NCI-H1694 (cell line): ENCODE results near the gene HEPACAM.
A peak's percentile ranks its signal among the peaks of the same experiment; 100 is the strongest.

Source experiments
- DNase-seq: peaks from one replicate; lab custom pipeline; 2025; lab: John Stamatoyannopoulos, UW

The HEPACAM gene

GRCh38 chr11:124884869-124885479, 50.9 kb downstream of the HEPACAM start:
- DNase-seq: no peak

GRCh38 chr11:124884340-124884739, 51.5 kb downstream of the HEPACAM start:
- no peak for DNase-seq

GRCh38 chr11:124882339-124883071, 53.3 kb downstream of the HEPACAM start:
- DNase-seq: no peak

- no peak for DNase-seq
Measured at GRCh38 chr11:124880958-124881357, 54.9 kb downstream of the HEPACAM start.

- DNase-seq: no peak
Measured at GRCh38 chr11:124880290-124880611, 55.6 kb downstream of the HEPACAM start.

GRCh38 chr11:124879493-124880289, 56.2 kb downstream of the HEPACAM start:
- no peak for DNase-seq

- no peak for DNase-seq
Measured at GRCh38 chr11:124878759-124879492, 56.9 kb downstream of the HEPACAM start.

GRCh38 chr11:124877910-124878758, 57.7 kb downstream of the HEPACAM start:
- DNase-seq: no peak

GRCh38 chr11:124877631-124877909, 58.3 kb downstream of the HEPACAM start:
- no peak for DNase-seq

- no peak for DNase-seq
Measured at GRCh38 chr11:124876818-124877630, 58.8 kb downstream of the HEPACAM start.

- DNase-seq: no peak
Measured at GRCh38 chr11:124875943-124876817, 59.7 kb downstream of the HEPACAM start.

GRCh38 chr11:124875401-124875800, 60.4 kb downstream of the HEPACAM start:
- DNase-seq: no peak

GRCh38 chr11:124874571-124875255, 61.1 kb downstream of the HEPACAM start:
- DNase-seq: no peak

- DNase-seq: peak; percentile 30
Measured at GRCh38 chr11:124873951-124874350, 61.9 kb downstream of the HEPACAM start.

GRCh38 chr11:124872741-124873140, 63.1 kb downstream of the HEPACAM start:
- no peak for DNase-seq

- no peak for DNase-seq
Measured at GRCh38 chr11:124872280-124872679, 63.6 kb downstream of the HEPACAM start.

- DNase-seq: no peak
Measured at GRCh38 chr11:124870430-124870829, 65.4 kb downstream of the HEPACAM start.

- no peak for DNase-seq
Measured at GRCh38 chr11:124869856-124870387, 65.9 kb downstream of the HEPACAM start.

GRCh38 chr11:124869331-124869730, 66.5 kb downstream of the HEPACAM start:
- DNase-seq: no peak
